Stimulated activated naive CD8-positive, alpha-beta T cell treated with anti-CD3 and anti-CD28 coated beads, Interleukin-15, amount 100 ng/mL, for 72 hours (primary cell): ENCODE results near the gene SLC66A2.
"Not testable (repeated sequence)": the region's sequence is repeated elsewhere in the genome, so short reads cannot be mapped to it uniquely, and the experiment has no call there.

ENCODE experiments used
- ATAC-seq: fragments of 150-1000 bp; cut with Tn5 transposase; 2 replicates; pipeline ENCODE4 v1.10.0; 2021; ENCODE audit warnings: mild to moderate bottlenecking, moderate library complexity
- DNase-seq, 2 donors: peaks; one replicate each; pipeline ENCODE4 v3.0.0; 2021 to 2022
- H3K27ac Mint-ChIP-seq, 2 donors: one replicate each; pipeline ENCODE4 v1.8.0; 2022; ENCODE audit warnings: mild to moderate bottlenecking in 2 of 2, mixed read lengths in 2 of 2, moderate library complexity in 2 of 2
- H3K27me3 Mint-ChIP-seq: one replicate; pipeline ENCODE4 v1.8.0; 2022; ENCODE audit warnings: mixed read lengths
- H3K4me1 Mint-ChIP-seq: one replicate; pipeline ENCODE4 v1.8.0; 2022; ENCODE audit warnings: mild to moderate bottlenecking, mixed read lengths
- H3K4me3 Mint-ChIP-seq, 2 donors: one replicate each; pipeline ENCODE4 v1.8.0; 2022; ENCODE audit warnings: mild to moderate bottlenecking in 2 of 2, mixed read lengths in 2 of 2, moderate library complexity in 1 of 2
- H3K9me3 Mint-ChIP-seq, 2 donors: one replicate each; pipeline ENCODE4 v1.8.0; 2022; ENCODE audit warnings: mixed read lengths in 2 of 2

Gene SLC66A2

GRCh38 chr18:79961527-79962291 lies 10.3 kb upstream of the SLC66A2 start:
- H3K4me3 Mint-ChIP-seq = no peak overlapping the region
- no peaks in the 10 kb centered on the region for H3K27me3 Mint-ChIP-seq
- H3K27ac Mint-ChIP-seq = no peak overlapping the region

GRCh38 chr18:79960921-79961526 lies 9.6 kb upstream of the SLC66A2 start:
- no peak overlapping the region for H3K4me3 Mint-ChIP-seq
- ATAC-seq (no peak), DNase-seq (no peak)
- H3K27me3 Mint-ChIP-seq = no peaks in the 10 kb centered on the region
- H3K9me3 Mint-ChIP-seq = no peaks in the 10 kb centered on the region
- peaks cover 41% of the 10 kb centered on the region for H3K4me1 Mint-ChIP-seq
- no peak overlapping the region for H3K27ac Mint-ChIP-seq

More at GRCh38 chr18:79961527-79962291, 10.3 kb upstream of the SLC66A2 start:
- peaks cover 41% of the 10 kb centered on the region for H3K4me1 Mint-ChIP-seq
- DNase-seq (no peak), ATAC-seq (no peak)
- no peaks in the 10 kb centered on the region for H3K9me3 Mint-ChIP-seq

GRCh38 chr18:79960161-79960801 lies 8.8 kb upstream of the SLC66A2 start:
- DNase-seq, ATAC-seq, H3K27ac Mint-ChIP-seq, H3K9me3 Mint-ChIP-seq, H3K27me3 Mint-ChIP-seq: not testable (repeated sequence)
- Mint-ChIP-seq H3K4me3 (peak overlapping the region; percentile 54 to 66), H3K4me1 (peaks cover 36% of the 10 kb centered on the region)

- DNase-seq = no peak
- H3K9me3 Mint-ChIP-seq = no peaks in the 10 kb centered on the region
- no peak for ATAC-seq
- no peak overlapping the region for H3K27ac Mint-ChIP-seq
- no peaks in the 10 kb centered on the region for H3K27me3 Mint-ChIP-seq
- H3K4me3 Mint-ChIP-seq = no peak overlapping the region
- peaks cover 44% of the 10 kb centered on the region for H3K4me1 Mint-ChIP-seq
Measured at GRCh38 chr18:79958981-79959380, 7.5 kb upstream of the SLC66A2 start.

GRCh38 chr18:79956276-79956675 lies 4.8 kb upstream of the SLC66A2 start:
- Mint-ChIP-seq H3K4me1 (peaks cover 26% of the 10 kb centered on the region), H3K9me3 (no peaks in the 10 kb centered on the region), H3K4me3 (no peak overlapping the region), H3K27ac (no peak overlapping the region), H3K27me3 (no peaks in the 10 kb centered on the region)
- ATAC-seq (no peak), DNase-seq (no peak)

GRCh38 chr18:79955302-79956075 lies 4.0 kb upstream of the SLC66A2 start:
- no peaks in the 10 kb centered on the region for H3K9me3 Mint-ChIP-seq
- no peaks in the 10 kb centered on the region for H3K27me3 Mint-ChIP-seq
- ATAC-seq = no peak
- no peak for DNase-seq
- H3K4me3 Mint-ChIP-seq = no peak overlapping the region
- H3K4me1 Mint-ChIP-seq = peaks cover 23% of the 10 kb centered on the region
- no peak overlapping the region for H3K27ac Mint-ChIP-seq

GRCh38 chr18:79954791-79955190 lies 3.3 kb upstream of the SLC66A2 start:
- no peak for DNase-seq
- Mint-ChIP-seq H3K27ac (no peak overlapping the region), H3K4me3 (no peak overlapping the region), H3K9me3 (no peaks in the 10 kb centered on the region), H3K27me3 (no peaks in the 10 kb centered on the region), H3K4me1 (peaks cover 25% of the 10 kb centered on the region)
- ATAC-seq = no peak

GRCh38 chr18:79953971-79954651 lies 2.7 kb upstream of the SLC66A2 start:
- ATAC-seq = no peak
- no peak overlapping the region for H3K4me3 Mint-ChIP-seq
- H3K9me3 Mint-ChIP-seq = no peaks in the 10 kb centered on the region
- H3K27ac Mint-ChIP-seq = peak overlapping the region in 1 of 2 donors; percentile 31
- peaks cover 32% of the 10 kb centered on the region for H3K4me1 Mint-ChIP-seq
- no peaks in the 10 kb centered on the region for H3K27me3 Mint-ChIP-seq
- DNase-seq = peak in 1 of 2 donors; percentile 5

GRCh38 chr18:79952996-79953559 lies 1.6 kb upstream of the SLC66A2 start:
- Mint-ChIP-seq H3K27me3 (no peaks in the 10 kb centered on the region), H3K4me1 (peaks cover 42% of the 10 kb centered on the region), H3K9me3 (no peaks in the 10 kb centered on the region), H3K4me3 (no peak overlapping the region), H3K27ac (no peak overlapping the region)
- ATAC-seq (no peak), DNase-seq (no peak)

- peaks cover 45% of the 10 kb centered on the region for H3K4me1 Mint-ChIP-seq
Measured at GRCh38 chr18:79952456-79952995, 1.1 kb upstream of the SLC66A2 start.

GRCh38 chr18:79950515-79951341 lies 725 bp downstream of the SLC66A2 start:
- Mint-ChIP-seq H3K27me3 (no peaks in the 10 kb centered on the region), H3K4me1 (peaks cover 60% of the 10 kb centered on the region), H3K9me3 (no peaks in the 10 kb centered on the region), H3K27ac (peak overlapping the region; percentile 86 to 89), H3K4me3 (peak overlapping the region; percentile 86 to 87)
- DNase-seq (no peak), ATAC-seq (peak; percentile 52)

More at GRCh38 chr18:79952456-79952995, 1.1 kb upstream of the SLC66A2 start:
- Mint-ChIP-seq H3K4me3 (peak overlapping the region in 1 of 2 donors; percentile 70), H3K27me3 (no peaks in the 10 kb centered on the region), H3K9me3 (no peaks in the 10 kb centered on the region), H3K27ac (no peak overlapping the region)
- ATAC-seq (peak; percentile 54), DNase-seq (no peak)

GRCh38 chr18:79949697-79950487 lies 1.6 kb downstream of the SLC66A2 start:
- Mint-ChIP-seq H3K4me3 (peak overlapping the region; percentile 86 to 87), H3K27me3 (no peaks in the 10 kb centered on the region), H3K27ac (peak overlapping the region; percentile 86 to 89), H3K9me3 (no peaks in the 10 kb centered on the region), H3K4me1 (peaks cover 65% of the 10 kb centered on the region)
- DNase-seq (no peak), ATAC-seq (no peak)

- H3K4me3 Mint-ChIP-seq = peak overlapping the region in 1 of 2 donors; percentile 11
- H3K9me3 Mint-ChIP-seq = no peaks in the 10 kb centered on the region
- no peak for ATAC-seq
- no peak for DNase-seq
- H3K27ac Mint-ChIP-seq = no peak overlapping the region
- no peaks in the 10 kb centered on the region for H3K27me3 Mint-ChIP-seq
- peaks cover 65% of the 10 kb centered on the region for H3K4me1 Mint-ChIP-seq
Measured at GRCh38 chr18:79948719-79949411, 2.6 kb downstream of the SLC66A2 start.
